GM19324 (cell line): Measurements from ENCODE around the gene PACSIN3.
"Not testable (repeated sequence)": the region's sequence is repeated elsewhere in the genome, so short reads cannot be mapped to it uniquely, and the experiment has no call there.

ENCODE experiments used
- ATAC-seq: cut with Tn5 transposase; IDR thresholded peaks from one replicate; pipeline ENCODE4 v1.9.1; 2021; ENCODE audit warnings: mild to moderate bottlenecking, moderate library complexity; ENCODE audit not compliant: unreplicated experiment, low FRiP score

The PACSIN3 gene

GRCh38 chr11:47198161-47198560, 11.9 kb upstream of the PACSIN3 start:
- ATAC-seq = not testable (repeated sequence)

GRCh38 chr11:47192111-47192510, 5.9 kb upstream of the PACSIN3 start:
- no peak for ATAC-seq

DNA sequence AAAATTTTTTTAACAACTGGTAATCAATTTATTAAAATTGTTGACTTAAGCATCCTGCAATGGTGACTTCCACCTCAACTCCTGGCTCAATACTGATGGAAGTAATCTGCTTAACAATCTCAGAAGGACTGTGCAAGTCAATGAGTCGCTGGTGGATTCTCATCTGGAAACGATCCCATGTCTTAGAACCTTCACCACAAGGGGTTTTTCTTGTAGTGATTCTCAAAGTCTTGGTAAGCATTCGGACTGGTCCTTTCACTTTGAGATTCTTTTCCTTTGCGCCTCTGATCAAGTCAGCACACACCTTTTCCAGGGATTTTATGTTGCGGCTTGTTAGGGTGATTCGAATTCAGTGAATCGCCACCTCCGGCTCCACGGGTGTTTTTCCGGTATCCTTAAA, 4.9 kb upstream of the PACSIN3 start:
- ATAC-seq = not testable (repeated sequence)

DNA sequence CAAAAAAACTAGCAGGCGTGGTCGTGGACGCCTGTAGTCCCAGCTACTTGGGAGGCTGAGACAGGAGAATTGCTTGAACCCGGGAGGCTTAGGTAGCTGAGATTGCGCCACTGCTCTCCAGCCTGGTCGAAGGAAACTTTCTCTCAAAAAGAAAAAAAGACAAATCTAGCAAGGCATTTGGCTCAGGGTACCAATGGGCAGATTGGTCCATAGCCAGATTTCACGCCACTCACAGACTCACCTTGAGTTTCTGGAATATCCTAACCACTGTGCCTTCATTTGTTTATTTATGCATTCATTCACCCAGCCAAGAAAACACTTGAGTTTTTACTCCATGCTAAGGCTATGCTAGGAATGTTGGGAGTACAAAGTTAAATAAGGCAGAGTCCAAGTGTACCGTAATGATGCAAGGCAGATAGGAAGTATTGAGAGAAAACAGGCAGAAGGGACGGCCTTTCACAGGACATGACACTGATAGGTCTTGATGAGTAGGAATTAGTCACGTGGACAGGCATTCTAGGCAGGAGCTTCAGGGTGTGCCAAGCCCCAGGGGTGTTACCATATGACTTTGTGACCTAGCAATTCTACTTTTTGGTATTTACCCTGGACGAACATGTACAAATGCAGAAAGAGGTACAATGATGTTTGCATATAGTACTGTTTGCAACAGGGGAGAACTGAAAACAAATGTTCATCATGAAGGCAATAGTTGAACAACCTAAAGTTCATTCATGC, 3.0 kb upstream of the PACSIN3 start:
- no peak for ATAC-seq

DNA sequence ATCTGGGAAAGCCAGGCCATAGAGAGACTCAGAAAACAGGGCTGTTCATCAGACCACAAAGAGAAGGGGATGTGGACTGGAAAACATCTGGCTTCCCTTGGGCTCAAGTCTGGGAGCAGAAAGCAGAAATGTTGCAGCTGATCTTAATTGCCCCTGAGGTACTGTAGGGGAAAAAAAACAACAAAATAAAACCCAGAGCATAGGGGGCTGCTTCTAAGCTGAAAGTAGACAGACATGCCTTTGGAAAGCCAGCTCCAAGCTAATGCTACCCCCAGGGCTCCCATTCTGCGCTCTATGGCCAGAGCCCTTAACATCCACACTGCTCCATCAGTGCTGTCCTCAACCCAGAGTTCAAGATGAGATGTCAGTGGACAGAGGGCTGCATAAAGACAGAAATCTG, 2.0 kb upstream of the PACSIN3 start:
- no peak for ATAC-seq

- no peak for ATAC-seq
Observed at GRCh38 chr11:47187723-47188122, 1.5 kb upstream of the PACSIN3 start.

- ATAC-seq = no peak
Observed at GRCh38 chr11:47186700-47187695, 764 bp upstream of the PACSIN3 start.

DNA sequence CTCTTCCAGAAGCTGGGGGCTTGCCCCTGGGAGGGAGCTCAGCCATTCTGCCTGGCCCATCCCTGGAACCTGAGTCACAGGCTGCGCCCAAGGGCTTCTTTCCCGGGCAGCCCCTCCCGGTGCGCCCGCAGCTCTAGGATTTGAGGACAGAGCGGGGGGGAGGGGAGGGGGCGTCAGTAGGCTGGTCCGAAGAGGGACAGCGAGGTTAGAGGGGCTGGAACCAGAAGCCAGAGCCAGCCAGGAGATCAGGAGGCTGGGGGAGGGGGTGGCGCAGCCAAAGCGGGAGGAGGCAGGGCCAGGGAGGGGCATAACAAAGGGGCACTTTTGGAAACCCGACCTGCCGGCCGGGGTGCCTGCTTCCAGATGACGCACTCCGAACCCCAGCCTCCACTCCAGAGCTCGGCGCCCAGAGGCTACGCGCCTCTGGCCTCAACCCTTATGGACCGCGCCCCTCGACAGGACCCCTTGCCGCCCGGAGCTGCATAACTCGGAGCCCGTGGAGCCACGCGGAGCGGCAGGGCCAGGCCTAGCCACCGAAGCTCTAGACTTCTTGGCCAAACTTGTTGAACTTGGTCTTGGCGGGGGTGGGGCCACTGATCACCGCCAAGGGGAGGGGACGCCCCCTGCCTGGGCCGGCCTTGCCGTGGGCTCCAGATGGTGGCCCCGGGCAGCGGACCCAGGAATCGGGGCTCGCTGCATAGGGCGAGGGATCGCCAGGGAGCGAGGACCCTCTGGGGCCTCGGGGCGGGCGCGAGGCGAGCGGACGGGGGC, 744 bp downstream of the PACSIN3 start:
- no peak for ATAC-seq

DNA sequence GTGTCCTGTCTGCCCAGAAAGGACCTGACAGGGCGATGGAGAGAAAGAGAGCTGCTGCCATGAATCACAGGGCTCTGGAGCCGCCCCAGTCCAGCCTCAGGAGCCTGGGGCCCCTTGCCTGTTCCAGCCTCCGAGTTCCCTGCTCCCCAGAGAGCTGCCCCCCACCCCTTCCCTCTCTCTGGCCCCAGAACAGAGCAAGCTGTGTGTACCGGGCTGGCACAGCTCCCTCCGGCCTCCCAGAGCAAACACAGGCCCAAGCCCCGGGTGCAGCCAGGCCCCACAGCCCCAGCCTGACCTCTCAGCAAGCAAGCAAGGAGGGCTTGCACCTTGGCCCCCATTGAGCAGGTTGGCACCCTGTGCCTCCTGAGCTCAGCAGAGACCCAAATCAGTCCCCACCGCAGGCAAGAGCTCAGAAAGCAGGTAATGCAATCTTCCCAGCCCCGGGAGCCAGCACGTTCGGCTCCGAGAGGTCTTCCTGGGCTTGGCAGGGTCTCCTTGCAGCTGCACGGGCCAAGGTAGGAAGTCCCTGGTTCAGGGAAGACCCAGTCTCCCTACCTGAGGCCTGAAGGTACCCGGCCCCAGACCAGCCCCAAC, 1.4 kb downstream of the PACSIN3 start:
- ATAC-seq = no peak

DNA sequence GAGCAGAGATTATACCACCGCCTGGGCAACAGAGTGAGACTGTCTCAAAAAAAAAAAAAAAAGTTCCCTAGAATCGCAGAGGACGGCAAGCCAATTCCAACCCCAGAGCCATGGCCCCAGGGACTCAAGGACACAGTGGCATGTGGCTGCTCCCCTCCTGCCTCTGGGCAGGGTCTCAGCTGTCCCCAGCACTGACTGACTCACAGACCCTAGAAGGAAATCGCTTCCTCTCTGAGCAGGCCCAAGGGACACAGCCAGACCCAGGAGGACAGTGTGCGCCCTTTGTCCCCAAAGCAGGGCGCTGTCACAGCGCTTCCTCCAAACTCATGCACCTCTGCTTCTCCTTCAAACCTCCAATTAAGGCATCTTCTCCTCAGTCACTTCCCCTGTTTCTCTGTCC, 2.3 kb downstream of the PACSIN3 start:
- no peak for ATAC-seq

- no peak for ATAC-seq
Observed at GRCh38 chr11:47183031-47183856, 3.0 kb downstream of the PACSIN3 start.

DNA sequence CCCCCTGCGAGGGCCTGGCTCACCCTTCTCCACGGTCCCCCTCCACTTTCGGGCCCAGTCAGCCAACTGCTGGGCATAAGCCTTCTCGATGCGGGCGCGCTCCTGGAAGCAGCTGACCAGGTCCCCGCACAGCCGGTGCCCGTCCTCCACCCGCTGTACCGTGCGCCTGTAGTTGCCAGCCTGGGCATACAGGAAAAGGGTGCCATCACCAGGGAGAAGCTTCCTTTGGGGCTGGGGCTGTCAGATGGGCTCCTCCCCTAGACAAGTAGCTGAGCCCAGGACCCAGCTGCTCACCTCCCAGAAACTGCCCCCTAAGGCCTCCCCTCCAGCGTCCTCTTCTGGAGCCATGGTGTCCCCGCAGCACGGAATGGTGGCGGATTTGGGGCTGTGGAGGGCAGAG, 3.9 kb downstream of the PACSIN3 start:
- no peak for ATAC-seq

- no peak for ATAC-seq
Observed at GRCh38 chr11:47181271-47181670, 5.0 kb downstream of the PACSIN3 start.

DNA sequence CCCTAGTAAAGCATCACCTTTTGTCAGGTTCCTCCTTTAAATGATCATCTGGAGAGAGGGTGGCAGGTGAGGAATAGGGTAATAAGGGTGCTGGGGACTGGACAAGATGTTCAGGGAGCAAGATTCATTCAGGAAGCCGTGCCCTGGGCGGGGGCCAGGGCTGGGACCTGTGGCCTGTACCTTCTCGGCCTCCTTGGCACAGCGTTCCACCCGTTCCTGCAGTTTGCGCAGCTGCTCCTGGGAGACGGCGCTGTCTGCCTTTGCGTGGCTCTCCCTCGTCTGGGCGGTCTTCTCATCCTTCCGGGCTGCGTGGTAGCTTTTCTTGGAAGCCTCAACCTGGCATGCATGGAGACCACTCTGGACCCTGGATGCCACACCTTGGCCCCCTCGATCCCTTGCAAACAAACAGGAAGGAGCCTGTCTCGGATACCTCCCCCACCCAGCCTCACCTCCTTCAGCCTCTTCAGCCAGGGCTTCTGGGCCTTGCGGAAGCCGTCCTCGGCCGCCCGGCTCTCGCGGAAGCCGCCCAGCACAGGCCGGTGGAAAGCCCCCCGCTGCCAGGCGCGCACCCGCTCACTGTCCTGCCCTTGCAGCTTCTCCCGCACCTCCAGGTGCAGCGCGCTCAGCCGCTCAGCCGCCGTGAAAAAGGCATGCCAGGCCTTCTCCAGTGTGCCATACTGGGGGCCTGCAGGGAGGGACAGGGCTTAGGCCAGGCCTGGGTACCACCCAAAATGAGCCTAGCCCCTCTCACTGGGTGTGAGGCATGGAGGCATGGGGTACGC, 6.0 kb downstream of the PACSIN3 start:
- no peak for ATAC-seq

GRCh38 chr11:47179655-47179991, 6.6 kb downstream of the PACSIN3 start:
- no peak for ATAC-seq

GRCh38 chr11:47178737-47179654, 7.2 kb downstream of the PACSIN3 start:
- ATAC-seq = no peak

DNA sequence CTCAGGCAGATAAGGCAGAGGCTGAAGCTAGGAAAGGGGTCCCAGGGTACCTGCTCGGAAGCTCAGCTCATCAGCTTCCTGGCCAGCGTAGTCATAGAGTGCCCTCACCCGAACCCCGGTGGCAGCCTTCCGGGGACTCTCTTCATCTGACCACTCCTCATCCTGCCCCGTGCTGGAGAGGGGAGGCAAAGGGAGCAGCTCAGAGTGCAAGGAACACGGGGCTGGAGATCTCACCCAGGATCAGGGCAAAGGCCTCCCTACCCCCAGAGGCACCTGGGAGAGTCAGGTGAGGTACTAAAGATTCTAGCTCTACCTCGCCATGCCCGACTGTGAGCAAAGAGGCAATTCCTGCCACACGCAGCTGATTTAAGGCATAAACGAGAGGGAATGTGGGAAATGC, 7.9 kb downstream of the PACSIN3 start:
- ATAC-seq = no peak

- ATAC-seq = no peak
Observed at GRCh38 chr11:47177846-47178245, 8.4 kb downstream of the PACSIN3 start.
